K562 treated with DMSO at 1 percent for 12 hours (cell line): Measurements from ENCODE around the gene LVRN. TPM values are rescaled to one million over a fixed set of nuclear protein-coding genes. Genes with fewer than 3 reads are reported as not detected.

ENCODE experiments used
- total RNA-seq: library from RNA; unstranded; fragments of 300-600 nt; gene quantifications from 2 replicates; pipeline ENCODE4 v1.2.3, GENCODE V29; 2022; ENCODE audit not compliant: insufficient read depth

LVRN gene
- 2.8 and 3.3 TPM in 2 replicates for total RNA-seq

GRCh38 chr5:115962239-115962564, at the start of gene LVRN:
Gene LVRN, plus strand, starts transcription at chr5:115962475. Its CDS starts 143 bp downstream, at chr5:115962618.

GRCh38 chr5:116032094-116032517, 69.8 kb downstream of the LVRN start, which contains the start of gene ARL14EPL:
Gene ARL14EPL, plus strand, starts transcription at chr5:116032472. Its CDS starts 18,994 bp downstream, at chr5:116051466.

Other genes with a start within 250 kb of the LVRN start
- not detected in 2 replicates for gene CDO1, start 145.8 kb upstream of the LVRN start, total RNA-seq
- gene ATG12, start 120.9 kb upstream of the LVRN start, total RNA-seq, result 19.9 and 42.7 TPM in 2 replicates
- 24.0 and 34.6 TPM in 2 replicates for gene AP3S1, start 120.5 kb upstream of the LVRN start, total RNA-seq
- gene ARL14EPL, start 70.0 kb downstream of the LVRN start, total RNA-seq, result not detected in 2 replicates
- gene COMMD10, start 122.5 kb downstream of the LVRN start, total RNA-seq, result 9.5 and 19.5 TPM in 2 replicates